ENCODE measurements around the gene ARSB. TPM values are rescaled to one million over a fixed set of nuclear protein-coding genes. Genes with fewer than 3 reads are reported as not detected.

Gene ARSB
- total and polyA plus RNA-seq, 8 donors: 0.58 to 35.6 (median 7.6) TPM

DNA sequence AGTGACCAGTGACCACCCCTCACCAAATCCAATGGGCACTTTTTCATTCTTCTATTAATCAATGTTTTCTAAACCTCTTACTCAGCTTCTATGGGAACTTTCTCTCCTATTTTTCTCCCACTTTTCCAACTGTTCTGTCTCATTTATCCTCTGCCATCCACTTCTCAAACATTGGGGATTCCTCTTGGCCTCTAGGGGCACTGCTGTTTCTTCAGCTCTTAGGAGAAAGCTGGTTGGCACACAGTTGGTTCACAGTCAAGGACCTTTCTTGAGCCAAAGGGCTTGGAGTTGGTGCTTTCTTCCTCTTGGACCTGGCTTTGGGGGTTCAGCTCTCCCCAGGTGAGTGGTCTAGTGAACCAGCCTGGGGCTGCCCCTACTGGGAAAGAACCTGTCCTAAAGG is 224.3 kb downstream of the ARSB start:
- no peak overlapping the region for H3K27ac ChIP-seq
- no peak for DNase-seq
- intact Hi-C loops (cut with DNase I; ENCODE audit: low total_unique reads): no loop called here
- no peak overlapping the region for H3K4me3 ChIP-seq
- H3K36me3 ChIP-seq: no peaks in the 10 kb centered on the region
- TF ChIP-seq, protein P1, sequence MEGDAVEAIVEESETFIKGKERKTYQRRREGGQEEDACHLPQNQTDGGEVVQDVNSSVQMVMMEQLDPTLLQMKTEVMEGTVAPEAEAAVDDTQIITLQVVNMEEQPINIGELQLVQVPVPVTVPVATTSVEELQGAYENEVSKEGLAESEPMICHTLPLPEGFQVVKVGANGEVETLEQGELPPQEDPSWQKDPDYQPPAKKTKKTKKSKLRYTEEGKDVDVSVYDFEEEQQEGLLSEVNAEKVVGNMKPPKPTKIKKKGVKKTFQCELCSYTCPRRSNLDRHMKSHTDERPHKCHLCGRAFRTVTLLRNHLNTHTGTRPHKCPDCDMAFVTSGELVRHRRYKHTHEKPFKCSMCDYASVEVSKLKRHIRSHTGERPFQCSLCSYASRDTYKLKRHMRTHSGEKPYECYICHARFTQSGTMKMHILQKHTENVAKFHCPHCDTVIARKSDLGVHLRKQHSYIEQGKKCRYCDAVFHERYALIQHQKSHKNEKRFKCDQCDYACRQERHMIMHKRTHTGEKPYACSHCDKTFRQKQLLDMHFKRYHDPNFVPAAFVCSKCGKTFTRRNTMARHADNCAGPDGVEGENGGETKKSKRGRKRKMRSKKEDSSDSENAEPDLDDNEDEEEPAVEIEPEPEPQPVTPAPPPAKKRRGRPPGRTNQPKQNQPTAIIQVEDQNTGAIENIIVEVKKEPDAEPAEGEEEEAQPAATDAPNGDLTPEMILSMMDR (IDR thresholded peaks at IDR 0.05): no peak
- TF ChIP-seq EP300 (IDR thresholded peaks at IDR 0.05) (no peak), POLR2A (IDR thresholded peaks at IDR 0.05) (no peak)
- no peaks in the 10 kb centered on the region for H3K9me3 ChIP-seq
- H3K4me1 ChIP-seq: peaks cover 0 to 10% (median 7%) of the 10 kb centered on the region in 4 donors
- H3K27me3 ChIP-seq: no peaks in the 10 kb centered on the region

GRCh38 chr5:78760366-78760765 is 224.7 kb downstream of the ARSB start:
- Histone ChIP-seq H3K27me3 (no peaks in the 10 kb centered on the region), H3K27ac (no peak overlapping the region), H3K36me3 (no peaks in the 10 kb centered on the region), H3K4me1 (peaks cover 0 to 10% (median 5%) of the 10 kb centered on the region in 4 donors), H3K4me3 (no peak overlapping the region), H3K9me3 (no peaks in the 10 kb centered on the region)
- WGBS, 5 donors: 78 to 97% (median 87%) methylated on average over 3 of the region's 3 CpGs
- intact Hi-C loops (cut with DNase I; ENCODE audit: low total_unique reads): no loop called here
- TF ChIP-seq EP300 (IDR thresholded peaks at IDR 0.05): no peak
- no peak for TF ChIP-seq POLR2AphosphoS5 (IDR thresholded peaks at IDR 0.05)
- TF ChIP-seq POLR2A (IDR thresholded peaks at IDR 0.05): no peak
- TF ChIP-seq, protein P1 (IDR thresholded peaks at IDR 0.05): no peak
- DNase-seq: no peak

DNA sequence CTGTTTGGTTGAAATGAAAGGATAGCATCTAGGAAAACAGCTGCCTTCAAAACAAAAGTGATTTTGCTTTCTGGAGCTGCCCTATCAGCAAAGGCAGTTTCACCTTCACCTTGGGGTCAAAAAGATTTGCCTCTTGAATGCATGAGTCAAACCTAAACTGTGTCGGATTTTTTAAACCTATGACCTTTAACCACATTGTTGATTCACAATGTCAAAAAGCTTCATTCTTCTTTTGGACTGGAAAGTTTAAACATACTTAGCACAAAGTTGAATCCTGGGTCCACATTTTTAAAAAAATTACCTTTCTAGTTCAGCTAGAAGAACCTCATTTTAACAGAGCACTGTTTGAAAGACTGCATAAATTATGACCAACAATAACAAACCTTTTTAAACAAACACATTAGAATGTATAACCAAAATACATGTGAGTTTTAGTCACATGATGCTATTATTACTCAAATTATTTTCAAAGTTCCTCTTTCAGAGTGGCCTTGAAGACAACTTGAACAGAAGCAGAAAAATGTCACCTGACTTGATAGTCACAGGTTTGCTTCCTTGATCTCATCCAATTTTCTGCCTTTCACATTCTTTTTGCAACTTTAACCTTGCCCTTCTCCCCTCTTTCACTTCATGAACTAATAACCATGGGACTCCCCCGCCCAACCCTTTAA is 226.8 kb downstream of the ARSB start:
- WGBS, 5 donors: 52 to 69% (median 59%) methylated on average over 2 of the region's 2 CpGs
- intact Hi-C loops (cut with DNase I; ENCODE audit: low total_unique reads): no loop called here
- H3K27me3 ChIP-seq: no peaks in the 10 kb centered on the region
- H3K4me3 ChIP-seq: no peak overlapping the region
- TF ChIP-seq POLR2A (IDR thresholded peaks at IDR 0.05) (no peak), POLR2AphosphoS5 (IDR thresholded peaks at IDR 0.05) (no peak), EP300 (IDR thresholded peaks at IDR 0.05) (no peak)
- TF ChIP-seq, protein P1 (IDR thresholded peaks at IDR 0.05): no peak
- H3K36me3 ChIP-seq: no peaks in the 10 kb centered on the region
- H3K4me1 ChIP-seq: peaks cover 0 to 10% (median 5%) of the 10 kb centered on the region in 4 donors
- DNase-seq: no peak
- H3K27ac ChIP-seq: no peak overlapping the region
- H3K9me3 ChIP-seq: no peaks in the 10 kb centered on the region

- 81 to 86% (median 85%) methylated on average over 7 of the region's 7 CpGs for WGBS, 5 donors
- no peaks in the 10 kb centered on the region for H3K9me3 ChIP-seq
- peaks cover 0 to 10% (median 5%) of the 10 kb centered on the region in 4 donors for H3K4me1 ChIP-seq
- DNase-seq: no peak
- intact Hi-C loops (cut with DNase I; ENCODE audit: low total_unique reads): no loop called here
- TF ChIP-seq POLR2AphosphoS5 (IDR thresholded peaks at IDR 0.05): no peak
- TF ChIP-seq EP300 (IDR thresholded peaks at IDR 0.05): no peak
- TF ChIP-seq, protein P1 (IDR thresholded peaks at IDR 0.05): no peak
- no peak for TF ChIP-seq POLR2A (IDR thresholded peaks at IDR 0.05)
- H3K27ac ChIP-seq: no peak overlapping the region
- H3K27me3 ChIP-seq: no peaks in the 10 kb centered on the region
- H3K36me3 ChIP-seq: no peaks in the 10 kb centered on the region
- H3K4me3 ChIP-seq: no peak overlapping the region
These were observed 227.6 kb downstream of the ARSB start for GRCh38 chr5:78757269-78758053.
